GM10847 (cell line): ENCODE data around the gene CLDN9.

Source experiments
- POLR2A ChIP-seq: IDR thresholded peaks from 2 replicates; pipeline ENCODE4 v1.6.1; 2011; ENCODE audit not compliant: insufficient read length; ENCODE audit errors: extremely low read depth

CLDN9 gene

DNA sequence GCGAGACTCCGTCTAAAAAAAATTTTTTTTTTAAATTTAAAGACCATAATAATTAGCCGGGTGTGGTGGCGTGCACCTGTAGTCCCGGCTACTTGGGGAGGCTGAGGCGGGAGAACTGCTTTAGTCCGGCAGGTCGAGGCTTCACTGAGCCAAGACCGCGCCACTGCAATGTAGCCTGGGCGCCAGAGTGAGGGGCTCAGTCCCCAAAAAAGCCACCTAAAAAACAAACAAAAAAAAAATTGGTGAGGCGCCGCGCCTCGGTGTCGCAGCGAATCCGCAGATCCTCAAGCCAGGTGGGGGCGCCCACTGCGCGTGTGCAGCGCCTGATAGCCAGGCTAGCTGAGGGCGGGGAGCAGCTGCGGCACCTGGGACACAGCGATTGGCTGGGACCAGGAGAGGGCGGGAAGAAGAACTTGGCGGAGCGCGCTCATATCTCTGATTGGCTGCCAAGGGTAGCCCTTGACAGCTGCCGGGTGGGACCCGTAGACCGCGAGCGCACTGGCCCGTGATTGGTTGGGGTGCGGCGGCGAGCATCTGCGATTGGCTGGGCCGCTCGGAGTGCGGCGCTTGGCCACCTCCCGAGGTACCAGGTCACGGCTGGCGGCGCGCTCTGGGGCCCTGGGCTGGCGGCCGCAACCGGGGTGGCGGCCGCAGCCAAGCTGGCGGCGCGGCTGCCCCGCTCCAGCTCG lies 9.0 kb upstream of the CLDN9 start:
- TF ChIP-seq POLR2A, result no peak

DNA sequence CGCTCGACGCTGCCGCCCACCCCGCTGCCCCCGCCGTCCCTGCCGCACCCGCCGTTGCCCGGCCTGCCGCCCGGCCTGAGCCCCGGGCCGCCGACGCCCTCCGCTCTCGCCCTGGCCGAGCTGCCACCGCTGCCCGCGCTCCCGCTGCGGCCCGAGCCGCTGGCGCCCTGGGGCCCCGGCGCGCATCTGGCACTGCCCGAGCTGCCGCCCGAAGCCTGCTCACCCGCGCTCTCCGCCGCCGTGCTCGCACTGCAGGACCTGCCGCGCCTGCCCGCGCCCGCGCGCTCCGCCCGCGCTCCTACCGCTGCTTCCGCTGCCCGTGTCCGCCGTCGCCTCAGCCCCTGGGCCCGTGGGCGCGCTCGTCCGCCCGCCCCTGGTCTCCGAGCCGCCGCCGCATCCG lies 8.4 kb upstream of the CLDN9 start:
- no peak for TF ChIP-seq POLR2A

DNA sequence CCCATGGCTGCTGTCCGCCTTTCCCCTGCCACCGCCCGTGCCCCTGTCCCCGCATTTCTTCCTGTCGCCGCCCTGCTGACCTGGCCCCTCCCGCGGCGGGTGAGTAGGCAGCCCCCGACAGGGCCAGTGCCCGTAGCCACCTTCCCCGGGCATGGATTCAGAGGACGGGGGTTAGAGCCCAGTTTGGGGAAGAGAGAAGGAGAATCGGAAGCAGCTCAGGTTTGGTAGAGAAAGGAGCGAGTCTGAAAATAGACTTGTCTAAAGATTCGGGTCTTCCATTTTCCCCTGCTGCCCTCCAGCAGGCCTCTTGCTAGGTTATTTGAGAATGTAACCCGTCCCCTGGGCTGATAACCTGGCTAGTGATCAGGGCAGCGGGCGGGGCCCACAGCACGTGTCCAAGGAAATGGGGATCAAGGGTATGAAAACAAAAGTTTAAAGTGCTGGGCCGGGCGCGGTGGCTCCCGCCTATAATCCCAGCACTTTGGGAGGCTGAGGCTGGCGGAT lies 7.9 kb upstream of the CLDN9 start:
- TF ChIP-seq POLR2A, result no peak

DNA sequence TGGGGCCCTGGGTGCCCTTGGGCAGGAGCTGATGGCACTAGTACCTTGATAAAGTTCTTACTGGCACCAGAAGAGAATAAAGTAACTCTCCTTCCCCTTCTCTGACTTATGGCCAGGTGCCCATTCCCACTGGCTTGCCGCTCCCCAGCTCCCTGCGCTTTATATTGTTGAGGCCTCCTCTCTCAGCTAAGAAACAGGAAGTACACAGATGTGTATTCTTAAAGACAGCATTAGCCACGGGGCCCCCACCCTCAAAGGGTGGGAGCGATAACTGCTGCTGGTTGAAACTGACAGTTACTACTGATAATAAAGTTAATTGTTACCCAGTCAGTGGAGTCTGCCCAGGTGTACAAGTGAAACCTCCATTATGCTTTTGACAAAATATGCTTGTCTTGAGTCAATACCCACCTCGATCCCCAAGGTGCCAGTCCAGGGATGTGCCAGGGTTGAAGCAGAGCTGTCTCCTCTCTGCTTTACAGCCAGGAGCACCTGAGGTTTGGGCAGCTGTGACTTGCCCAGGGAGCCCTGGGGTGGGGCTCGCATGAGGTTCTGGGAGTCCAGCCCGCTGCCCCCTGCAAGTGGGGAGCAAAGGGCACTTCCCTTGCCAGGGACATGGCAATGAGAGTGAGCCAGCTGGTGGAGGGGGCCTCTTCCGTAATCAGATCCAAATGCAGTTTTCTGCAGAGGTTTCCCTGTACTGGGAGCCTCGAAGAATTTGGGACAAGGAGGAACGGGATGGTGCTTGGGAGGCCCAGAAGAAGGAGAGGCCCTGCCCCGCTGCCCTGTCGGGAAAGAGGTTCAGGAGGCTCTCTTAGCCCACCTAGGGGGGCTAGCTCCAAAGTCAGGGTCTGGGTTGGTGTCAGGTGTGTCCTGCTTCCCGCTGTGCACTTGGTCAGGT lies 5.4 kb upstream of the CLDN9 start:
- no peak for TF ChIP-seq POLR2A

GRCh38 chr16:3007957-3008689 lies 4.6 kb upstream of the CLDN9 start:
- TF ChIP-seq POLR2A, result no peak

DNA sequence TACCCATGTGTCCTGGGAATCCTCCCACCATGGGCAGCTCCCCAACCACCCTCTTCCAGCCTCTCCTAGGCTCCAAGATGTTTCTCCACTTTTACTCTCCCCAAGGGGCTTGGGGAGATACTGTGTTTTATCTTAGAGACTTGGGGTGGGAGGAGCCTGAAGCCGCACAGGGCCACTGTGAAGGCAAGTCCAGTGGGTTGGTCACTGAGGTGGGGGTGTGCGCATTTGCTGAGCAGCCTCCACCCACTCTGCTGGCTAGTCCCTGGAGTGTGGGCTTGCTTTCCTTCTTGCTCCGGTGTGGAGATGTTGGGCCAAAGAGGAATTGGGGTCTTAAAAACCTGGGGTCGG lies 4.1 kb upstream of the CLDN9 start:
- no peak for TF ChIP-seq POLR2A

GRCh38 chr16:3009568-3010390 lies 2.9 kb upstream of the CLDN9 start:
- no peak for TF ChIP-seq POLR2A

- no peak for TF ChIP-seq POLR2A
These were observed 2.2 kb upstream of the CLDN9 start for GRCh38 chr16:3010510-3010909.

GRCh38 chr16:3012246-3012645 lies 477 bp upstream of the CLDN9 start:
- TF ChIP-seq POLR2A, result no peak

GRCh38 chr16:3013491-3013951 lies 798 bp downstream of the CLDN9 start:
- TF ChIP-seq POLR2A, result no peak

- TF ChIP-seq POLR2A, result no peak
These were observed 1.4 kb downstream of the CLDN9 start for GRCh38 chr16:3013998-3014690.

- TF ChIP-seq POLR2A, result no peak
These were observed 2.2 kb downstream of the CLDN9 start for GRCh38 chr16:3014971-3015370.

- no peak for TF ChIP-seq POLR2A
These were observed 3.3 kb downstream of the CLDN9 start for GRCh38 chr16:3015865-3016521.

DNA sequence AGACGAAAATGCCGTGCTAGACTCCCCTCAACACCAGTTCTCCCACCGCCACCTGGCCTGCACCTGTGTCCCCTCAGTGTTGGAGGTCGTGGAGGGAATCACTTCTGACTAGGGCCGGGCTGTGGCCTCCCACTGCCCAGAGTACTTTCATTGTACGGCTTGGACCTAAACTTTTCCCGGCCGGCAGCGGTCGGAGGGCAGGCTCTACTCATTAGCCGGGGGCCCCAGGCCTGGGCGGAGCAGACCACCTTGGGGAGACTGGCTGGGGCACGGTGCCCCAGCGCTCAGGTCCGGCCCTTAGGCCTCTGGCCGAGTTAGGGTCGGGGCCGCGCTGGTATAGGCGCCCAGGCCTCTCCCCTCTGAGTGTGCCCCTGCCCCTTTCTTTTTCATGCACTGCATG lies 4.6 kb downstream of the CLDN9 start:
- TF ChIP-seq POLR2A, result no peak
